Fibroblast of the aortic adventitia (primary cell): ENCODE results near the gene DNAJC10. TPM values are rescaled to one million over a fixed set of nuclear protein-coding genes. Genes with fewer than 3 reads are reported as not detected.
A peak's percentile ranks its signal among the peaks of the same experiment; 100 is the strongest.

Experiments
- DNase-seq: peaks from one replicate; pipeline ENCODE4 v3.0.0-alpha.2; 2010; ENCODE audit warnings: low read depth
- H3K4me3 ChIP-seq: 2 replicates; pipeline ENCODE4 v1.5.1; 2011; ENCODE audit warnings: low read depth, mild to moderate bottlenecking, control low read depth, low read length, moderate library complexity
- total RNA-seq: library from RNA; depleted of rRNA; stranded (reverse); fragments of >200 nt; gene quantifications from 2 replicates; pipeline ENCODE4 v1.2.3, GENCODE V29; 2012; ENCODE audit warnings: low replicate concordance
- TF ChIP-seq, protein P1 (sequence below): IDR thresholded peaks from 2 replicates; pipeline ENCODE4 v1.5.1; 2011; ENCODE audit warnings: mild to moderate bottlenecking, low read length, control low read depth, inconsistent platforms; ENCODE audit not compliant: insufficient read depth

Gene DNAJC10
- total RNA-seq, 1 donor, result 184 TPM

DNA sequence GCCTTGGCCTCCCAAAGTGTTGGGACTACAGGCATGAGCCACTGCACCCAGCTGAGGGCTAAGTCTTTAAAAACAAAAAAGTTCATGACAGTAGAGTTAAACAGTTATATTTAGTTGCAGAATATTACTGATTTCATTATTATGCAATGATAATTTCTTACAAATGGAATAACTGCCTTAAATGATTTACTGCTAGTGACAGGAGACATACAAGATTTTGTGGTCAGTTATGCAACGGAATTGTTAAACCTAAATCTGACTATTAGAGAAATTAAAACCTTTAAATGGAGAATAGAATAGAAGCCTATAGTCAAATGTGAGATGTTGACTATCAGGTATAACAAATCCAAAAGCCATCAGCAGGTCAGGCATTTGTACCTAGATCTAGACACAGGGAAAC is 10.3 kb upstream of the DNAJC10 start:
- H3K4me3 ChIP-seq, result no peak overlapping the region
- DNase-seq, result no peak
- TF ChIP-seq, protein P1, sequence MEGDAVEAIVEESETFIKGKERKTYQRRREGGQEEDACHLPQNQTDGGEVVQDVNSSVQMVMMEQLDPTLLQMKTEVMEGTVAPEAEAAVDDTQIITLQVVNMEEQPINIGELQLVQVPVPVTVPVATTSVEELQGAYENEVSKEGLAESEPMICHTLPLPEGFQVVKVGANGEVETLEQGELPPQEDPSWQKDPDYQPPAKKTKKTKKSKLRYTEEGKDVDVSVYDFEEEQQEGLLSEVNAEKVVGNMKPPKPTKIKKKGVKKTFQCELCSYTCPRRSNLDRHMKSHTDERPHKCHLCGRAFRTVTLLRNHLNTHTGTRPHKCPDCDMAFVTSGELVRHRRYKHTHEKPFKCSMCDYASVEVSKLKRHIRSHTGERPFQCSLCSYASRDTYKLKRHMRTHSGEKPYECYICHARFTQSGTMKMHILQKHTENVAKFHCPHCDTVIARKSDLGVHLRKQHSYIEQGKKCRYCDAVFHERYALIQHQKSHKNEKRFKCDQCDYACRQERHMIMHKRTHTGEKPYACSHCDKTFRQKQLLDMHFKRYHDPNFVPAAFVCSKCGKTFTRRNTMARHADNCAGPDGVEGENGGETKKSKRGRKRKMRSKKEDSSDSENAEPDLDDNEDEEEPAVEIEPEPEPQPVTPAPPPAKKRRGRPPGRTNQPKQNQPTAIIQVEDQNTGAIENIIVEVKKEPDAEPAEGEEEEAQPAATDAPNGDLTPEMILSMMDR, result no peak

DNA sequence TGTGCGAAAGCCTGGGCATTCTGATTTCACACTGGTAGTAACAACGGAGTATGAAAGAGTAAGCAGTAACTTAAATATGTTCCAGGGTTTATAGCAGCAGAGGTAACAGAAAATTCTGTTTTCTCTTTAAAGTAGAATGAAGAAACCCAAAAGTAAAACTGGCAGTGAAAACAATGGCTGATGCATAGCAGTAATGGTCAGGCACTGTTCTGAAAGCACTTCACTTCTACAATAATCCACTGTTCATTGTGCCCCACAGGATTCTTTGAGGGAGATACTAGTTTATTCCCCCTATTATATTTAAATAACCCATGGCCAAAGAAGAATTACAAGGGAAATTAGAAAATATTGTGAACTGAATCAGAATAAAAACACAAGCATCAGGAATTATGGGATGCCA is 9.3 kb upstream of the DNAJC10 start:
- H3K4me3 ChIP-seq, result no peak overlapping the region
- no peak for DNase-seq
- TF ChIP-seq, protein P1, result no peak

DNA sequence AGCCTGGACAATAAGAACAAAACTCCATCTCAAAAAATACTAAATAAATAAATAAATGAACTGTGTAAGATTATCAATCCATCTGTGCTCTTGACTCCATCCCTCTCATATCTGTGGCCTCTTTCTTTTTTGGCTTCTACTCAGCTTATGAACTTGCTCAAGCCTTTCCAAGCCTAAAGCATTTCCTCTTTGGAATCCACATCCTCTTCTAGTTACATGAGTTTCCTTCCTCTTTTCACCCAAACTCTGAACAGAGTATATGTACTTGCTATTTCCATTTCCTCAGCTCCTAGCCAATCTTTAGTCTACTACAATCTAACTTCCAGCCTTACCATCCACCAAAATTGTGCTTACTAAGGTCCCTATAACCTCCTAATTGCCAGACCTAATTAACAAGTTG is 2.5 kb upstream of the DNAJC10 start:
- H3K4me3 ChIP-seq, result no peak overlapping the region

DNA sequence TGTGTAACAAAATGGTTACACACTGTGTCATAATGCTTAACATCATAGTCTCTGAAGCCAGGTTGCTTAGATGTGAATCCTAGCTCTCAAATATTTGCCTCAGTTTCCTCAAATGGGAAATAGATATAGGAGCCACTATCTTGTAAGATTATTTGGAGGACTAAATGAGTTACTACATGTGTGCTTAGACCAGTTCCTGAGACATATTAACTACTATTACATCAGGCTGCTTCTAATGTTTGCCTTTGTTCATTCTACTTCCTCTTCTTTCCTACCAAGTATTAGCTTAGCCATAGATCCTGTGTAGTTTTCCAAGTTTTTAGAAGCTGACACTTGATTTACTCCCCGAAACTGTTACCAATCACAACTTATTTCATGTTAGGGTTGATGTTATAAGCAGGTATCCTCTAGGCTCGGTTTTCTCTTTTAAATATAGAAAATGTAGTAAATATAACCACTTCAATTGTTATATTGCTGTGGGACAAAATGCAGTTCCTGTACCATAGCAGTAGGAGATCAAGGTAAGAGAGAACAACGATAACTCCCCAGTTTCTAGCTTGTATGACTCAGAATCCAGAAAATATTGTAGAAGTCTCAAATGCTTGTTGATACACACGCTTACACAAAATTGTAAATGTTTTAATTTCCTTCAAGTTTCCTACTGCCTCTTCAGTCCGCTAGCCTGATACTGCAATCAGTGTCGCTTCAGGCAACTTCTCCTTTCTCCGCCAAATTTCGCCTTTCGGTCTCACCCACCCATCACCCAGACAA is 751 bp upstream of the DNAJC10 start:
- TF ChIP-seq, protein P1, result no peak
- peak overlapping the region; percentile 93 for H3K4me3 ChIP-seq
- peak; percentile 70 for DNase-seq

More for the DNA sequence above, 2.5 kb upstream of the DNAJC10 start:
- TF ChIP-seq, protein P1, result no peak
- DNase-seq, result peak; percentile 19

DNA sequence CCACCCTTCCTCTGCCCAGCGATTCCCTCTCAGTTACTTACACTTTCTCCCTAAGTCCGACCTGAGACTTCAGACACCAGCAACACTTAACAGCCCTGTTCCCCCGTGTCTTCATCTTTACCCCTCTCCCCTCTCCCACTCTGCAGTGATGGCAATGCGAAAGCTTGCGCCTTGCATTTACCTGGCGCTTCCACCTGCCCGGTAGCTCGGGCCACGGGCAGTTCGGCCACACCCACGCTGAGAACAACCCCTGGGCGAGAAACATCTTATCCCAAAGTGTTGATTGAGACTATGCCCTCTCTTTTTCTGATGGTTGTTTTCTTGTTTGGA is 558 bp downstream of the DNAJC10 start:
- H3K4me3 ChIP-seq, result peak overlapping the region; percentile 93
- peak; percentile 34 for DNase-seq
- TF ChIP-seq, protein P1, result no peak

DNA sequence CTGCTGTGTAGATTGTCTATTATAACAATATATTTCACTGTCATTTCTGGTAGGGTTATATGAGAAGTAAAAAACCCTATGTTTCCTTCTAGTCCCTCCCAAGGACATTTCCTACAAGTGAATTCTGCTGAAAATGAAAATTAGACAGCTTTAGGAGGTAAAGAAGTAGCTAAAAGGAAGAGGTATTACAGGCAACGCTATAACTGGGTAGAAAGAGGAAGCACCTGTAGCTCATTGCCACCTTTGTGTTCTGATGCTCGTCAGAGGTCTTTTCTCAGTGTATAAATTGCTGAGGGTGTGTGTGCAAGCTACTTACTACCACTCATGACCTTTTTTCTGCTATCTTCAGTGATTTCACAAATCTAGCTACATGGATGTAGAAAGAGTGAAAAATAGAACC is 1.4 kb downstream of the DNAJC10 start:
- TF ChIP-seq, protein P1, result no peak
- DNase-seq, result peak; percentile 2
- peak overlapping the region; percentile 93 for H3K4me3 ChIP-seq

DNA sequence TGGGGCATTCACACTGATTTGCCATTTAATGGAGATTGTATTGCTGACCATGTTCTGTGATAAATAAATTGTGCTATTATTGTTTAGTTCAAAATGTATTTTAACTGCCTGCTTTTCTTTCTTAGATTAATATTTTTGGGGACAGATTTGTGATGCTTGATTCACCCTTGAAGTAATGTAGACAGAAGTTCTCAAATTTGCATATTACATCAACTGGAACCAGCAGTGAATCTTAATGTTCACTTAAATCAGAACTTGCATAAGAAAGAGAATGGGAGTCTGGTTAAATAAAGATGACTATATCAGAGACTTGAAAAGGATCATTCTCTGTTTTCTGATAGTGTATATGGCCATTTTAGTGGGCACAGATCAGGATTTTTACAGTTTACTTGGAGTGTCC is 1.8 kb downstream of the DNAJC10 start:
- TF ChIP-seq, protein P1, result no peak
- peak overlapping the region; percentile 93 for H3K4me3 ChIP-seq
- DNase-seq, result no peak
